ENCODE results near the gene ZNF3.

The ZNF3 gene

DNA sequence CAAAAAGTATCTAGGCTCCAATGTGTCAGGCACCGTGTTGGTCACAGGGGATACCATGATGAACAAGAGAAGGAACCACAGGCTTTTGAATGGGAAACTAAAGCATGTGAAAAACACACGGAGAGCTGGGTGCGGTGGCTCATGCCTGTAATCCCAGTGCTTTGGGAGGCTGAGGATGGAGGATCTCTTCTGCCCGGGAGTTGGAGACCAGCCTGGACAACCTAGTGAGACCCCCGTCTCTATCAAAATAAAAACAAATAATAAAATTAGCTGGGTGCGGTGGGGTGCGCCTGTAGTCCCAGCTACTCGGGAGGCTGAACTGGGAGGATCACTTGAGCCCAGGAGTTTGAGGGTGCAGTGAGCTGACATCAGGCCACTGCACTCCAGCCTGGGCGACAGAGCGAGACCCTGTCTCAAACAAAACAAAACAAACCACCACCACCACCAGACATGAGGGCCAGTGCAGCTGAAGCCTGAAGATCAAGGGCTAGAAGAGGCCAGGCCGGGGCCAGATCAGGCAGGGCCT is 6.6 kb upstream of the ZNF3 start:
- no peak for DNase-seq

DNA sequence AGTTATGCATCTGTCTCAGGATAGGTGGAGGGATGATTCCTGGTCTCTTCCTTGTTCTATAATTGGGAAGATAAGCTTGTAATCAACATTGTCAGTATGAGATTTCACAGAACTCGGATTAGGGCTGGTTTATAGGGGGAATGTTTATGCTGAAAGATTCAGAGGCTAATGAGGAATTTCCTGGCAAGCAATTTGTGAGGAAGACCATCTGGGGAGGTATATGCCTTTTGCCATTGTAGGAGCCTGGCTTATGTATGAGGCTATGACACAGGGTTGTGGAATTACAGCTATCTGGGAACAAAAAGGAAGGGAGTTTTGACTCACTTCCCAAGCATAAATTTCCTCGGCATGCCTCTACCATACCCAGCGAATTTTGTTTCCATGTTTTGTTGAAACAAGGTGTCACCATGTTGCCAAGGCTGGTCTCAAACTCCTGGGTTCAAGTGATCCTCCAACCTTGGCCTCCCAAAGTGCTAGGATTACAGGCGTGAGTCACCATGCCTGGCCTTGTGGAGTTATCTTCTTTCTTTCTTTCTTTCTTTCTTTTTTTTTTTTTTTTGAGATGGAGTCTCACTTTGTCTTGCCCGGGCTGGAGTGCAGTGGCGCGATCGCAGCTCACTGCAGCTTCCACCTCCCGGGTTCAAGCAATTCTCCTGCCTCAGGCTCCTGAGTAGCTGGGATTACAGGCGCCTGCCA is 5.7 kb upstream of the ZNF3 start:
- DNase-seq, result no peak

DNA sequence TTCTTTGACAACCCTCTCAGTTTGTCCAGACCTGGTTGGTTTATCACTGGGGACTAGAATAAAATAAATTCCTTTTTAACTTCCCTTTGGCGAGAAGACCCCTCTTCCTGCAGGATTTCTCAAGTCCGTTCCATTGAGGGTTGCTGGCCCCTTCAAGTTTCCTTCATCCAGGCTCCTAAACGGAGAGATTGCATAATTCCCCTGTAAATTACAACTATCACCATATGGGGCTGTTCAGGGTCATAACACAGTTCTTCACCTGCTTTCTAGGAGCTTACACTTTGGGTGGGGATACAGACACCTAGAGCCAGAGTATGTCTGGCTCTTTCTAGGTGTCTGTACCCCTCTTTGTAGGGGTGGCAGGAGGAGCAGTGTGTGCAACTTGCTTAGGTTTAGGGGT is 4.0 kb upstream of the ZNF3 start:
- DNase-seq, result no peak

DNA sequence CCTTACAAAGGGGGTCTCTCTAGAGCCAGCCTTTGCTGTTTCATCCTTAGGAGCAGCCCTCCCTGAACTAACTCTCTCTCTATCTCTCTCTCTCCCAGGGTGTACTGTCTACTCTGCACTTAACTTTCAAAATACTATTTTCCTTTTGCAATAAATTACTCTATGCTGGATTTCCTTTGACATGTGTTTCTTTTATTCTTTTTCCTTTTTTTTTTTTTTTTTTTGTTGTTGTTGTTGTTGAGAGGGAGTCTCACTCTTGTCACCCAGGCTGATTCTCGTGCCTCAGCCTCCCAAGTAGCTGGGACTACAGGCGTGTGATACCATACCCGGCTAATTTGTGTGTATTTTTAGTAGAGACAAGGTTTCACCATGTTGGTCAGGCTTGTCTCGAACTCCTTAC is 1.5 kb upstream of the ZNF3 start:
- no peak for DNase-seq

DNA sequence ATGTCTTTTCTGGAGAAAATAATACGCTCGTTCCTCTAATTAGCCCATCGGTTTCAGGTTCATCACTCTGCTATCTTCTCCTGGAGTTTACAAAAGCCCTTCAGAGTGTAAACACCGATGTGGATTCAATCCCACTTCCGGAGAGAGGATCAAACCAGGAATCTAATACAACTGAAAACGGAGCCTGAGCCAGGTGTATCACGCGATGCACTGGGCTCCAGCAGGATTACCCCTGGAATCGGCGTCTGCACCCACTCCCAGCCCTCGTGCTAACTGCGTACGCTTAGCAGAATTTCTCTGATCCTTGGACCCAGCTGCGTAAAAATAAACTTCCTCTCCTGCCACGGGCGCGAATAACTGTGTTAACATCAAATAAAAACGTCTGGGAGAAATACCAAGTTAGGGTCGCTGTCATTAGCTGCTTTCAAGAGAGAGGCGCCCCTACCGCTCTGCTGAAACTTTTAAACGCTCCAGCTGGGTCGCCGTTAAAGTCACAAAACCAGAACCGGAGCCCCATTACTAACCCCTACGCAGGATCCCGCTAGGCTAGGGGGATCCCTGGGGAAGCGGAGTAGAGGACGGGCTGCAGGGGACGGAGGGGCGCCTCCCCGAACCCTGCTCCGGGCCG is 502 bp downstream of the ZNF3 start:
- peak; percentile 75 for DNase-seq

DNA sequence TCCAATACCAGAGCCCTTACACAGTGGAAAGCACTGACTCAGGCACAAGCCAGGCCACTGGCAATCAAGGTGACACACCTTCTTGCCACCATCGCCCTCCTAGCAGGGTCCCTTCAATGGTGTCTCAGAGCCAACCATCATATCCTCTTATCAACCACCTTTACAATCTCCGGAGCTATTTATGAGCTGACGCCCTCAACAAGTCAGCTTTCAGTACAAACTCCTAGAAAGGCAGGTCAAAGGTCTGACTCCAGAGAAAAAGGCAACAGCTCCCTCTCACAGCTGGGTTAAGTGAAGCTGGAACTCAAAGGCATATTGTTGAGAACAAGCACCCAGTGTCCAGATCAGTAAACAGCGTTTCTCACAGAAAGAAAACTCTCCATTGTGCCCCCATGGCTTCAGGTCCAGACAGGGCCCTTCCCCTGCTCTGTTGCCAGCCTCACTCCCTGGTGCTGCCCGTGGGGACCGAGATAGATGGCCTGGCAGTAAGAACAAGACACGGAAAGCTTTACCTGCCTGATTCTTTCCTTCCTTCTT is 2.4 kb downstream of the ZNF3 start:
- no peak for DNase-seq

DNA sequence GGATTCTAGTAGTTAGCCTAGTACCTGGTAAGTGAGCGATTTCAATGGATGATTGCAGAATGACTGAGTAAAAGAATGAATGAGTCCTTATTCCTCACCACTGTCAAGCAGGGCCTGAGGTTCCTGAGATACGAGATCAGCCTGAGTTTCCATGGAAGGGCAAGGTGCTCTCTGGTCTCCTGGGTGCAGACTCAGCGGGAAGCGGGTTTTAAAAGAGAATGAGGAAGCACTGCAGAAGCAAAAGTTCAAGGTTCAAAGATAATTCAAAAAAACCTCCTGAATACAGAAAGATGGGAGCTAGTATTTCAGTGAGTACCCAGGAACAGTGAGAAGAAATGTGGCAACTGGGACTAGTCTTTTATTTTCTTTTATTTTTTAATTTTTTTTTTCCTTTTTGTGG is 4.3 kb downstream of the ZNF3 start:
- DNase-seq, result no peak

DNA sequence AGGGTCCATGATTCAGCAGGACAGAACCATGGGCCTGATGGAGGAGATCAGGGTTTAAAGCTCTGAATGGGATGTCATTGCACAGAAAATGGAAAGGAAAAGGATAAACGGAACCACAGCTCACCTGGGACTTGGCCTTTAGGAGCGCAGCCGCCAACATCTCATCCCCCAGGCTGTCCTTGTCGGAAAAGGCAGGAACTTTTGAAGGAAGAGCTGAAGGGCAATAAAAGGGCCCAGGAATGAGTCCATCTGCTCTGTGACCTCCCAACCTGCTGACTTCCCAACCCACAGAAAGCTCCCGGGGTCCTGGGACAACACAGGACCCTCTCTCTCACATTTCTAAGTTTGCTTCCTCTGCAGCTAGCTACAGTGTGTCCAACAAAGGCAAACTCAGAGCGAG is 6.1 kb downstream of the ZNF3 start:
- no peak for DNase-seq

DNA sequence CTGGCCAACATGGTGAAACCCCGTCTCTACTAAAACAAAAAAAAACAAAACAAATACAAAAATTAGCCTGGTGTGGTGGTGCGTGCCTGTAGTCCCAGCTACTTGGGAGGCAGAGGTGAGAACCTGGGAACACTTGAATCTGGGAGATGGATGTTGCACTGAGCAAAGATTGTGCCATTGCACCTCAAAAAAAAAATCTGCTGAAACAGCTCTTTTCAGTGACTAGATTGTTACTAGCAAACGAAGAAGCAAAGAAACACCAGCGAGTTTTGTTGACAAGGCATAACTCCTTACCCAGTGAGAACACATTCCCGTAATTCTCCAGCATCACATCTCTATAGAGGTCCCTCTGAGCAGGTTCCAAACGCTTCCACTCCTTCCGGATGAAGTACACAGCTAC is 6.7 kb downstream of the ZNF3 start:
- DNase-seq, result no peak

DNA sequence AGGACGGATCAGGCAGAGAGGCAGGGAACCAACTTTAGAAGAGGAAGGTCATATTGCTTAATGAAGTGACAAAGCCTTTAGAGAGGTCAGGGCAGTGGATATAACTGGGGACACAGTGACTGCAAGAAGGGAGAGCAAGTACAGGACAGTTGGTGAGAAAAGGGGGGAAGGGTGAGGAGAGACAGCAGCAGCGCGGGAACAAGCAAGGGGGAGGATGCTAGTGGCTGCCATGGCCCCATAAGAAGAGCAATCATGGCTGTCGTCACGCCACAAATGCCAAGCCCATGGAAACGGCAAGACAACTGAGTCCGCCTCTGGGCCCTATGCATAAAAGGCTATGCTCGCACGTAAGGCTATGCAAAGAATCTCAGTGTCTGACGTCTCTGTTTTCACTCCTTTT is 9.1 kb downstream of the ZNF3 start:
- DNase-seq, result no peak

DNA sequence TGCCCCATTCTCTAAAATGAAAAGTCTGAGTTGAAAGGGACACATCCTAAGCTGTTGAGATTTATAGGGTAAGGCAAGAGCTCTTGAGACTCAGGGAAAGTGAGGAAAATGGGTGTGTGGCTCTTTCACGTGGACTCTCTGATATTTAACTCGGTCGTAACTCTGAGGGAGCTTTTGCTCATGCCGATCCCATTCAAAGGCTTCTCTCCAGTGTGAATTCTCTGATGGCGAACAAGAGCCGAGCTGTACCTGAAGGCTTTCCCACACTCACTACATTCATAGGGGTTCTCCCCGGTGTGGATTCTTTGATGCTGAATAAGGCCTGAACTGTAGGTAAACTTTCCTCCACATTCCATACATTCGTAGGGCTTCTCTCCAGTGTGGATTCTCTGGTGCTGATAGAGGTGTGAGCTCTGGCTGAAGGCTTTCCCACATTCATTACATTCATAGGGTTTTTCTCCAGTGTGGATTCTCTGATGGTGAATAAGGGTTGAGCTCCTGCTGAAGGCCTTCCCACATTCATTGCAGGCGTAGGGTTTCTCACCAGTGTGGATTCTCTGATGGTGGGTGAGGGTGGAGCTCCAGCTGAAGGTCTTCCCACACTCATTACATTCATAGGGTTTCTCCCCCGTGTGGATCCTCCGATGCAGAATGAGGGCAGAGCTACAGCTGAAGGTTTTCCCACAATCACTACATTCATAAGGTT is 10.4 kb downstream of the ZNF3 start:
- no peak for DNase-seq

DNA sequence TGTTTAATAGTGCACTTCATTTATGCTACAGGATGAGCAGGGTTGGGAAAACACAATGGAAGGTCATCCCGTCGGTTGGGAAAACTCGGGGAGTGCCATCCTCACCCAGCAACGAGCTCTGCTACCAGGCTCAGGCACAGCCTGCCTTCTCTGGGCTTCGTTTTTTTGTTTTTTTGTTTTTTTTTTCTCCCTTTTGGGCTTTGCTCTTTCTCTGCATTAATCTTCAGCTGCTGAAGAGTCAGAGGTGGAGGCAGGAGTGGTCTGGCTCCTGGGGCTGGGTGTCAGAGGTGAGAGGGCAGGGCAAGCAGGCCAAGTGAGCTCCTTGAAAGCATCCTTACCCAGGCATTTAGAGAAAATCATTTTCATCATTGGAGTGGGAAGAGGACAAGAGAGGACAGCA is 11.5 kb downstream of the ZNF3 start:
- no peak for DNase-seq

DNA sequence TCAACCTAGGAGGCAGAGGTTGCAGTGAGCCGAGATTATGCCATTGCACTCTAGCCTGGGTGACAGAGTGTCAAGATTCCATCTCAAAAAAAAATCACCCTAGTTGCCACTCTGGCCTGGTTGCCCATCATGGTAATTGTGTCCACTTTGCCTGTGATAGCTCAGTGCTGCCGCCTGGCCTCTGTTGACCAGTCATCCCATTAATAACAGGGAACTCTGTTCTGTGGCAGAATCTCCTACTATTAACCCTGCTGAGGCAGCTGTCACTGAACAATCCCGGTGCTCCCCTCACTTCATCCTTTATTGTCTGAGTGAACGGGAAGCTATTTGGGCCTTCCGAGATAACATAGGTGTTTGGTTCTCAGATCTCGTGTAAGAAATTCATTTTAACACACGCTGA is 14.6 kb downstream of the ZNF3 start:
- no peak for DNase-seq

DNA sequence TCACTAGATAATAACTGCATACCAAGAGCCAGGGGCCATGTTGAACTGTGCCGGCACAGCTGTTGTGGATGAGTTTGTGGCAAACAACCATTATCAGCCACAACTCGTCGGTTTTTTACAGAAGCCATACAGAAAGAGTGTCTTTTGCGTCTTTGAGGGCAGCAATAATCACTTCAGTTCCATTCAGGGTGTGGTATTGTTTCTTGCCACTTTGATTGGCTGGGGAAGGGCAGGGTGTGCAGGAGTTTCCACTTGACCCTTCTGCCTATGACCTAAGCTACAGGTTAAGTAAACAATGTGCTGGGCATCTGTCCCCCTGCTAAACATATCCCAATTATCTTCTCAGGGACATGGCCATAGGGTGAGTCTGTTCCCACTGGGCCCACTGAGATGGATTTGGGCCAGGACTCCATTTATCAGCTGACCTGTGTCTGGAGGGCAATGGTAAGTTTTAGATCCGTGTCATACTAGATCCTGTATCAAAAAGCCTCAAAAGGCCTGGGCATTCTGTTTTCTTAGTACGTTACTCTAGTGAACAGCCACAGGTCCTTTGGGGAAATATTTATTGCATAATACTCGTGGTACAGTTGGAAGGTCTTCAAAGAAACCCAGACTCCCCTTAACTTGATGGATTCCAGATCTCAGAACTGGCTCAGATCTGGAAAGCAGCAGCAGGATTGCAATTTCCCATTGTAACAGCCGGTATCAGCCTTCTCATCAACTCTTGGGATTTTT is 15.9 kb downstream of the ZNF3 start:
- DNase-seq, result no peak

DNA sequence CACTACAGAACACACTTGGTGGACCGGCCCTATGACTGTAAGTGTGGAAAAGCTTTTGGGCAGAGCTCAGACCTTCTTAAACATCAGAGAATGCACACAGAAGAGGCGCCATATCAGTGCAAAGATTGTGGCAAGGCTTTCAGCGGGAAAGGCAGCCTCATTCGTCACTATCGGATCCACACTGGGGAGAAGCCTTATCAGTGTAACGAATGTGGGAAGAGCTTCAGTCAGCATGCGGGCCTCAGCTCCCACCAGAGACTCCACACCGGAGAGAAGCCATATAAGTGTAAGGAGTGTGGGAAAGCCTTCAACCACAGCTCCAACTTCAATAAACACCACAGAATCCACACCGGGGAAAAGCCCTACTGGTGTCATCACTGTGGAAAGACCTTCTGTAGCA is 17.4 kb downstream of the ZNF3 start:
- DNase-seq, result no peak

DNA sequence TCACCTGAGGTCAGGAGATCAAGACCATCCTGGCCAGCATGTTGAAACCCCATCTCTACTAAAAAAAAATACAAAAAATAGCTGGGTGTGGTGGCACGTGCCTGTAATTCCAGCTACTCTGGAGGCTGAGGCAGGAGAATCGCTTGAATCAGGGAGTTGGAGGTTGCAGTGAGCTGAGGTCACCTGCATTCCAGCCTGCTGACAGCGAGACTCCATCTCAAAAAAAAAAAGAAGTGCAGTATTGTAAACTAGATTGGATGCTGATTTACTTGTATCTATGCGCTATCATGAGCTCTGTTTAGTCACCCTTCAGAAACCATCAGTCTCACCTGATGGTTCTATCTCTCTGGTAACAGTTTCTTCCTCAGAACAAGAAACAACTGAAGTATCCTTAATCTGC is 18.1 kb downstream of the ZNF3 start:
- no peak for DNase-seq

DNA sequence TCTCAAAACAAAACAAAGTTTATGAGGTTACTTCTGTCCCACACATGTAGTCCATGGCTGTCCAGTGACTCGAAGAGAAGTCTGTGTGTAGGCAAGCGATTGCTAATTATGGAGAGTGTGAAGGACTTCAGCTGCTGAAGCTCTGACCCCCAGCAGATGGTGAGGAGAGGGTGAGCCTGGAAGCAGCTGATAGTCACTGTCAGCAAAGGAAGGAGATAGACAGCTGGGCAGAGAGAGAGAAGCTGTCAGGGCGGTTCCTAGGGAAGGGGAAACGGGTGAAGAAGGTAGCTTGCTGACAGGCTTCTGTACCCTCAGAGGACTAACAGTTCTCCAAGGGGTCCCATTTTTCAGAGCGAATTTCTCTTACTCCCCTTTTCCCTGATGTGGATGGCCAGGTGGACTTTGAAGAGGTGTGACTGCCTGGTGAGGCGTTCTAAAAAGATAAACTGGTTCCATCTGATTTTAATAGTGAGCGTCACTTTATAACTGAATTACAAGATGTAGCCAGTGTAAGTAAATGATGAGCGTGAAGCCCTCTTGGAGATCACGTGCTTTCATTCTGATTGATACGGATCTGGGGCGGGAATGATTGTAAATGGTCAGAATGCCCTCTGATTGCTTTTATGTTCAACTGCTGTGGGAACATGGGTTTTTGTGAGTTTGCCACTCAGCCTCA is 19.9 kb downstream of the ZNF3 start:
- DNase-seq, result no peak

DNA sequence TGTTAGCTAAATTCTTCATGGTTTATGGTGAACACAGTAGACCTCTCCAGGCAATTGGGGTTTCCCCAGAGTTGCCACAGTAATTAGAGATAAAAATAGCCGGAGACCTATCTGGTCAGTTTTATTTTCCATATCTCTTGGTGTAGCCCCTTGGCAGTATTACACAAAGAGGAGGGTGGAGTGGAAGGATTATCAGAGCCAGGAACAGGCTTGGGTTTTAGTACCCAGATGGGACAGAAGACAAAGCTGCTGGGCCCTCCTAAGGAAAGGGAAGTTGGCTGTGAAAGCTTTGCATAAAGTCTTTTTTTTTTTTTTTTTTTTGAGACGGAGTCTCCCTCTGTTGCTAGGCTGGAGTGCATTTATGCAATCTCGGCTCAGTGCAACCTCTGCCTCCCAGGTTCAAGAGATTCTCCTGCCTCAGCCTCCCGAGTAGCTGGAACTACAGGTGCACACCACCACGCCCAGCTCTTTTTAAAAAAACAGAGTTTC is 22.2 kb downstream of the ZNF3 start:
- DNase-seq, result no peak

DNA sequence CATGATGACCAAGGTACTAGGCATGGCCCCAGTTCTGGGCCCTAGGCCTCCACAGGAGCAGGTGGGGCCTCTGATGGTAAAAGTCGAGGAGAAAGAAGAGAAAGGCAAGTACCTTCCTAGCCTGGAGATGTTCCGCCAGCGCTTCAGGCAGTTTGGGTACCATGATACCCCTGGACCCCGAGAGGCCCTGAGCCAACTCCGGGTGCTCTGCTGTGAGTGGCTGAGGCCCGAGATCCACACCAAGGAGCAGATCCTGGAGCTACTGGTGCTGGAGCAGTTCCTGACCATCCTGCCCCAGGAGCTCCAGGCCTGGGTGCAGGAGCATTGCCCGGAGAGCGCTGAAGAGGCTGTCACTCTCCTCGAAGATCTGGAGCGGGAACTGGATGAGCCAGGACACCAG is 24.5 kb downstream of the ZNF3 start:
- no peak for DNase-seq

DNA sequence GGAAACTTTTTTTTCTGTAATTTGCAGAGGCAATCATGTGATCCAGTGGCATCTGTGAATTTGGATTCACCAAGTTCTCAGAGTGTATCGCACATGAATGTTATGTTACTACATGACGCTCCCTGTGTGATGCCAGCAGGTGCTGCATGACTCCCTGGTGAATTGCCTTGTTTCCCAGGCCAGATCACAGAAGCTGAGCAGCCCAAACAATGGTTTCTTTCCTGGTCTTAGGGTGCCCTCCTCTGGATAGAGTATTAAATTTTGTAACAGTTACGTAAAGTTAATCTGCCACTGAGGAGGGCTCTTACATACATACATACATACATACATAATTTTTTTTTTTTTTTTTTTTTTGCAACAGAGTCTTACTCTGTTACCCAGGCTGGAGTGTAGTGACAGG is 28.3 kb downstream of the ZNF3 start:
- peak; percentile 56 for DNase-seq

DNA sequence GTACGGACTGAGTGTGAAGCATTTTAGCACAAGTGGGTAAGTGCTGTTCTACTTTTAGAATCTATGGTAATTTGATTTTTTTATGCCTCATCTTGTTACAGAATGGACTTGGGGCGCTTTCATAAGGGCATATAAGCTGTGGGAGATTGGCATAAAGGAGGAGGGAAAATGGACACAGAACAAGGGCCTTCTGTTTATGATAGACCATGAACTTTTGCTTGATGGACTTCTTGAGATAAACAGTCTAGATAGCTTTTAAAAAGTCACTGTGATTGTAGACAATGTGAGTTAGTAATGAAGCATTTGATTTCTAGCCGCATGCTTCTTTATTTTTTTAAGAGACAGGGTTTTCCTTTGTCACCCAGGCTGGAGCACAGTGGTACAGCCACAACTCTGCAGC is 29.9 kb downstream of the ZNF3 start:
- no peak for DNase-seq
